ELF-1 (cell line): ENCODE measurements around the gene DDX49.

Experiments used
- DNase-seq: peaks from one replicate; pipeline ENCODE4 v3.0.0-alpha.2; 2016; ENCODE audit warnings: low read depth, low spot score

DDX49 gene

GRCh38 chr19:18972301-18972811 is 52.8 kb downstream of the DDX49 start:
- DNase-seq: no peak

- no peak for DNase-seq
These were observed 53.3 kb downstream of the DDX49 start for GRCh38 chr19:18972851-18973250.

GRCh38 chr19:18975011-18975410 is 55.5 kb downstream of the DDX49 start:
- DNase-seq: no peak

- DNase-seq: no peak
These were observed 56.4 kb downstream of the DDX49 start for GRCh38 chr19:18975869-18976268.
